HG03442 (cell line): ENCODE measurements around the gene REG3G.
"Not testable (repeated sequence)": the region's sequence is repeated elsewhere in the genome, so short reads cannot be mapped to it uniquely, and the experiment has no call there.

Experiments used
- ATAC-seq: cut with Tn5 transposase; IDR thresholded peaks from one replicate; pipeline ENCODE4 v1.9.1; 2021; ENCODE audit warnings: mild to moderate bottlenecking, moderate library complexity; ENCODE audit not compliant: unreplicated experiment

The REG3G gene

GRCh38 chr2:79013629-79014028, 11.9 kb upstream of the REG3G start:
- ATAC-seq = no peak

- no peak for ATAC-seq
Measured at GRCh38 chr2:79016342-79016741, 9.2 kb upstream of the REG3G start.

- ATAC-seq = no peak
Measured at GRCh38 chr2:79026061-79026460, 559 bp downstream of the REG3G start.

GRCh38 chr2:79039944-79040343, 14.4 kb downstream of the REG3G start:
- ATAC-seq = no peak

- ATAC-seq = no peak
Measured at GRCh38 chr2:79041032-79041448, 15.5 kb downstream of the REG3G start.

- ATAC-seq = not testable (repeated sequence)
Measured at GRCh38 chr2:79053486-79053885, 28.0 kb downstream of the REG3G start.

- not testable (repeated sequence) for ATAC-seq
Measured at GRCh38 chr2:79054769-79055168, 29.3 kb downstream of the REG3G start.

- no peak for ATAC-seq
Measured at GRCh38 chr2:79065201-79065600, 39.7 kb downstream of the REG3G start.

GRCh38 chr2:79071078-79071477, 45.6 kb downstream of the REG3G start:
- ATAC-seq = no peak
